ENCODE measurements around the gene ANKFY1. TPM values are rescaled to one million over a fixed set of nuclear protein-coding genes. Genes with fewer than 3 reads are reported as not detected.
"Not testable (repeated sequence)": the region's sequence is repeated elsewhere in the genome, so short reads cannot be mapped to it uniquely, and the experiment has no call there.

ANKFY1 gene
- polyA plus RNA-seq, 1 donor, result 57.7 TPM

DNA sequence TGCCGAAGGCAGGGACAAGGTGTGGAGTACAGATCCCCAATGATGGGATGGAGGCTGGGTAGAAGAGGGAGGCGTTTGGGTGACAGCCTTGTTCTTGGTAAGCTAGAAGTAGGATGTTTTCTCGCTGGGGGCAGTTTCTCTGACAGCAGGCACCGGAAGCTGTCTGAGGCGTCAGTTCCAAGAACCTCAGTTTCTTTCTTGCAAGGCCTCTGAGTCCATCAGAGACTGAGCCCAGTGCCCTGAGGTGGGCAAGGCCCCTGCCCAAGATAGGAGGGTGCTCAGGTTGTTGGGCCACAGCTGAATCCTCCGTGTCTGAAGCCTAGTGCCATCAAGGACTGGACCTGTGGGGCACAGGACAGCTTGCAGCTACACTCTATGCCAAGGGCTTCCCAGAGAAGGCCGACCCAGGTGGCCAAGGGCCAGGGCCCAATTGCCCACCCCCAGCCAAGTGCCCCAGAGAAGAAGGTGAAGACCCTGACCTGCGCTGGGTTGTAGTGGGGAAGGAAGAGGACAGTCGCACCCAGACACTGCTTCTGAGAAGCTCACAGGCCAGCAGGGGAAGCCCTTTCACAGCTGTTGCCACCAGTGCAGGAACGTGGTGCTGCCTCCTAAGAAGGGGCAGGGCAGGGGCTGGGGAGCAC, 107.7 kb downstream of the ANKFY1 start:
- no peak for DNase-seq

DNA sequence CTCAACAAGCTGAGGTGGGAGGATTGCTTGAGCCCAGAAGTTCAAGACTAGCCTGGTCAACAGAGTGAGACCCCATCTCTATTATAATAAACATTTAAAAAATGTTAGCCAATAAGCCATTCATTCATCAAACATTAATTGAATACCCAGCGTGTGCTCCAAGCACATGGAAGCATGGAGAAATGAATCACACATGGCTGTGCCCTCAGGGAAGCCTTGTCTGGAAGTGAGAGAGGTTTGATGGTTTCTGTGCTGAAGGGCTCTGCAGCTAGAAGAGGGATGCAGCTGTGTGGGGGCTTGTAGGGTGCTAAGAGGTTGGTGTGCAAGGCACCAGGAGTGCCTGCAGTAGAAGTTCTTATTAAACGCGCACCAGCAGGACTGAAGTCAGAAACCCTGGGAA, 109.6 kb downstream of the ANKFY1 start:
- DNase-seq, result no peak

GRCh38 chr17:4152471-4152870, 111.3 kb downstream of the ANKFY1 start:
- no peak for DNase-seq

GRCh38 chr17:4150096-4150495, 113.7 kb downstream of the ANKFY1 start:
- no peak for DNase-seq

GRCh38 chr17:4148611-4149308, 115.0 kb downstream of the ANKFY1 start:
- no peak for DNase-seq

GRCh38 chr17:4147751-4148310, 115.9 kb downstream of the ANKFY1 start:
- no peak for DNase-seq

GRCh38 chr17:4146641-4147040, 117.1 kb downstream of the ANKFY1 start:
- no peak for DNase-seq

DNA sequence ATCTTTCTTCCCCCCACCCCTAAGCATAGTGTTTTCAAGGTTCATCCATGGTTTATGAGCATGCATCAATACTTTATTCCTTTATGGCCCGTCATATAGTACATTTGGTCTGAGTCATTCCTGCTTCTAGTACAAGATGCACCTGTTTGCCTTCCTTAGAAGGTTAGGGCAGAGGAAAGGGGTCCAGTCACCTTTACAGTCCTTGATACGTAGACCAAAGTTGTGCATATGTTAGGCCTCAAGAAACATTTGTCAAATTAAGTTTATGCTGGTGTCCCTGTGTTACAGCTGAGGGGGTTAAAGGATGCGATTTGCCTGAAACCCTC, 119.4 kb downstream of the ANKFY1 start:
- DNase-seq, result no peak

GRCh38 chr17:4143563-4144421, 120.0 kb downstream of the ANKFY1 start:
- peak; percentile 93 for DNase-seq

GRCh38 chr17:4142107-4142900, 121.5 kb downstream of the ANKFY1 start:
- DNase-seq, result no peak

GRCh38 chr17:4140125-4140524, 123.7 kb downstream of the ANKFY1 start:
- no peak for DNase-seq

GRCh38 chr17:4138906-4139526, 124.8 kb downstream of the ANKFY1 start:
- DNase-seq, result not testable (repeated sequence)

GRCh38 chr17:4136373-4136772, 127.4 kb downstream of the ANKFY1 start:
- no peak for DNase-seq

DNA sequence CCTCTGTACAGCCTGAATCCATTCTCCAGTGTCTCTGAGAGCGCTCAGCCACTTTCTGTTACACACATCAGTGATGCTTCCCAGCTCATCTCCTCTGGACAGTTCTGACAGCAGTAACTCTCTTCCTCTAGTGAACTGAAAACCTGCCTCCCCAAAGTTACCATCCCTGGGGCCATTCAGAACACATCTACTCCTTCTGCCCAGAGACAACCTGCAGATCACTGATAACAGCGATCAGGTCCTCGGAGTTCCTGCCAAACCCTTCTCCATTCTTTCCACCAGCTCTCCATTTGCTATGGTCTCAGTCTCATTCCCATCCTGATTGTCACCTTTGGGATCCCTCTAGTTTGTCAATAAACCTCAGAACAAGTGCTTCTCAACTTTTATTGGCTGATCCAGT, 128.3 kb downstream of the ANKFY1 start:
- DNase-seq, result no peak

GRCh38 chr17:4134721-4135120, 129.1 kb downstream of the ANKFY1 start:
- no peak for DNase-seq

DNA sequence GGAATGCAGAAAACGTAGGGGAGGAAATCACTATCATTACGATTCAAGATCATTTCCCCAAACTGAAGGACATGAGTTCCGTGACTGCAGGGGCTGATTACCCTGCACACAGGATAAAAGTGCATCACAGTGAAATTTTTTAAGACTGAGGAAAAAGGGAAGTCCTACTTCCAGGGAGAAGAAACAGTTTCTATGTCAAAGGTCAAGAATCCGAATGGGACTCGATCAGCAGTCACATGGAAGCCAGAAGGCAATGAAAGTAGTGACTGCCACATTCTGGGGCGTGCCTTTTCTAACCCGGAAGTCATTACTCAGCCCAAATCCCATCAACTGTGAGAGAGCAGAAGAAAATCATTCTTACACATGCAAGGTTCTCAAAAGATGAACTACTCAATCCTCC, 133.1 kb downstream of the ANKFY1 start:
- no peak for DNase-seq

- DNase-seq, result no peak
These were observed 136.2 kb downstream of the ANKFY1 start for GRCh38 chr17:4127555-4127954.

DNA sequence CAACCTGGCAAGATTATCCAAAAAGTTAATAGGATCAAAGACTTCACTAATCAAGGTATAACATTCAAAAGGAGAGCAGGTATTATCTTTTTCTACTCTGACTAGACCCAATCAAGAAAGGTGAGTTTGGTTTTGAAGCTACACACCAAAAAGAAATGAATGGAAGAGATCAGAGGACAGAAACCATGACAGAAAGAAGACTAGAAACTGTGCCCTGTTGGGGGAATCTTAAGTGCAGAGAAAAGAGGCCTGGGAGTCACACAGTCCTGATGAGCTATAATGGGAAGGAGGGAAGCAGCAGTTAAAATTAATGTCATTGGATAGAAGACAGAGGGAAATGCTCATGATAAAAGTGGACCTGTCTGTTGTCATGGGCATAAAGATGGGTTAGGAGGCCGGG, 138.2 kb downstream of the ANKFY1 start:
- no peak for DNase-seq

DNA sequence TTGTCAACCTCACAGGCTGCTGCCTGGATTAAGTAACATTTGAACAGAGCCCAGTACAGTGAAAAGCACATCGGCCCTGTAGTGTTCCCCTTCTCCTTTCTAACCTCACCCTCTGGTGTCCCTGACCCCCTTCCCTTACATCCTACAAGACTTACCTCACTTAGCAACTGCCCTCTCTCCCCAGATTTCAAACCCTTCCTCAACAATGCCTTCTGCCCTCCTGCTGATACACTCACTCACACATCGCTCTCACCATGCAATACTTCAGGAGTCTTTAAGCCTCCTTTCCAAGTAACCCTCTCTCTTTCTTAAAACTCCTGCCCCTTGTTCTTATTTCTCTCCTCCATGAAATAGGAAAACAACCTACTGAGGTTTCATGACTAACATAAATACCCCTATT, 138.8 kb downstream of the ANKFY1 start:
- DNase-seq, result no peak

DNA sequence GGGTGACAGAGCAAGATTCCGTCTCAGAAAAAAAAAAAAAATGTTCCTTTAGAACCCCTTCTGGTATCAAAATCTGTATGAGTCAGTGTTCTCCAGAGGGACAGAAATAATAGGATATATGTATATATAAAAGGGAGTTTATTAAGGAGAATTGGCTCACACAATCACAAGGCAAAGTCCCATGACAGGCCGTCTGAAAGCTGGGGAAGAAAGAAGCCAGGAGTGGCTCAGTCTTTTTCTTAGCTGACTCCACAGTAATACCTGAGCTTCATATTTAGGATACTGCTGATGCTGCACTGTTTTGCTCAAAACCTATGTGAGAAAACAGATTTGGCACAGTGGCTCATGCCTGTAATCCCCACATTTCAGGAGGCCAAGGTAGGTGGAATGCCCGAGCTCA, 143.4 kb downstream of the ANKFY1 start:
- DNase-seq, result no peak

GRCh38 chr17:4119299-4119698, 144.5 kb downstream of the ANKFY1 start:
- no peak for DNase-seq
